ENCODE results near the gene LY6G6F.

DNA sequence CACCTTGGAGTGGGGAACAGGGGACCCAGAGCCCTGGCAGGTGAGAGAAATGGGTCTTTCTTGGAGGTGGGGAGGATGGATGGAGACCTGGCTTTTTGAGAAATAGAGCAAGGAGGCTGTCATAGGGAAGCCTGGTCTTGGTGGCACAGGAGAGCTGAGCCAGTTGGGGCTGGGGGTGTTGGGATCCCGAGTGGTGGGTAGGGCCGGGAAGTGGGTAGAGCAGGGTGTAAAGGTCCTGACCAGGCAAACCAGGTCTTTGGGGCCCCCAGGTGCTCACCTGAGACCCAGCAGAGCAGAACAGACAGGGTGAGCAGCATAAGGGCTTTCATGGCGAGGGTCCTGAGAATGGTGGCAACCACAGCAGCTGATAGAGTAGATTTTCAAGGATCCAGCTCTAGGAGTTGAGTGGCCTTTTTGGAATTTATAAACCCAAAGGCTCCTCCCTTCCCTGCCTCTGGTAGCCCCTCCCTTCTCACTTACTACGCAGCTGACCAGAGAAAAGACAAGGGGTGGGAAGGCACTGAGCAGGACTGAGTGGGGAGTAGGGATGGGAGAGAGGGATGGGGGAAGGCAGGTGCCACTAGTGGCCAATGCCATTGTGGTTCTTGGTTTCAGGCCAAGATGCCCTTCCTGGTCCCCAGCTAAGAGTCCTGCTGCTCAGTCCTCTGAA, 14.8 kb downstream of the LY6G6F start, which contains the start of gene LY6G6C:
- TF ChIP-seq, protein P1, sequence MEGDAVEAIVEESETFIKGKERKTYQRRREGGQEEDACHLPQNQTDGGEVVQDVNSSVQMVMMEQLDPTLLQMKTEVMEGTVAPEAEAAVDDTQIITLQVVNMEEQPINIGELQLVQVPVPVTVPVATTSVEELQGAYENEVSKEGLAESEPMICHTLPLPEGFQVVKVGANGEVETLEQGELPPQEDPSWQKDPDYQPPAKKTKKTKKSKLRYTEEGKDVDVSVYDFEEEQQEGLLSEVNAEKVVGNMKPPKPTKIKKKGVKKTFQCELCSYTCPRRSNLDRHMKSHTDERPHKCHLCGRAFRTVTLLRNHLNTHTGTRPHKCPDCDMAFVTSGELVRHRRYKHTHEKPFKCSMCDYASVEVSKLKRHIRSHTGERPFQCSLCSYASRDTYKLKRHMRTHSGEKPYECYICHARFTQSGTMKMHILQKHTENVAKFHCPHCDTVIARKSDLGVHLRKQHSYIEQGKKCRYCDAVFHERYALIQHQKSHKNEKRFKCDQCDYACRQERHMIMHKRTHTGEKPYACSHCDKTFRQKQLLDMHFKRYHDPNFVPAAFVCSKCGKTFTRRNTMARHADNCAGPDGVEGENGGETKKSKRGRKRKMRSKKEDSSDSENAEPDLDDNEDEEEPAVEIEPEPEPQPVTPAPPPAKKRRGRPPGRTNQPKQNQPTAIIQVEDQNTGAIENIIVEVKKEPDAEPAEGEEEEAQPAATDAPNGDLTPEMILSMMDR (IDR thresholded peaks at IDR 0.05) = no peak
- no peak for TF ChIP-seq EZH2 (IDR thresholded peaks at IDR 0.05; ENCODE audit: borderline replicate concordance, insufficient read depth, low read depth, low read length, poor library complexity, severe bottlenecking)
